Measurements from ENCODE around the gene MFRP.

MFRP gene

GRCh38 chr11:119359365-119360214 lies 13.1 kb upstream of the MFRP start:
- no peak for DNase-seq (ENCODE audit: low read depth in 1 of 2, low spot score in 1 of 2)

- no peak for DNase-seq (ENCODE audit: low read depth in 1 of 2, low spot score in 1 of 2)
These were observed 10.6 kb upstream of the MFRP start for GRCh38 chr11:119357074-119357473.

- peak; percentile 41 to 47 for DNase-seq (ENCODE audit: low read depth in 1 of 2, low spot score in 1 of 2)
These were observed 10.0 kb upstream of the MFRP start for GRCh38 chr11:119356349-119357031.

GRCh38 chr11:119355091-119355843 lies 8.8 kb upstream of the MFRP start:
- no peak for DNase-seq (ENCODE audit: low read depth in 1 of 2, low spot score in 1 of 2)

- no peak for DNase-seq (ENCODE audit: low read depth in 1 of 2, low spot score in 1 of 2)
These were observed 6.4 kb upstream of the MFRP start for GRCh38 chr11:119352857-119353260.

- DNase-seq (ENCODE audit: low read depth in 1 of 2, low spot score in 1 of 2) = no peak
These were observed 4.7 kb upstream of the MFRP start for GRCh38 chr11:119351232-119351631.

- no peak for DNase-seq (ENCODE audit: low read depth in 1 of 2, low spot score in 1 of 2)
These were observed 3.8 kb upstream of the MFRP start for GRCh38 chr11:119350302-119350701.

- no peak for DNase-seq (ENCODE audit: low read depth in 1 of 2, low spot score in 1 of 2)
These were observed 1.6 kb upstream of the MFRP start for GRCh38 chr11:119347940-119348605.

- DNase-seq (ENCODE audit: low read depth in 1 of 2, low spot score in 1 of 2) = no peak
These were observed 737 bp upstream of the MFRP start for GRCh38 chr11:119347242-119347641.

GRCh38 chr11:119345685-119346084 lies 820 bp downstream of the MFRP start:
- DNase-seq (ENCODE audit: low read depth in 1 of 2, low spot score in 1 of 2) = no peak

GRCh38 chr11:119344291-119345010 lies 2.1 kb downstream of the MFRP start:
- no peak for DNase-seq (ENCODE audit: low read depth in 1 of 2, low spot score in 1 of 2)

GRCh38 chr11:119343726-119344125 lies 2.8 kb downstream of the MFRP start:
- no peak for DNase-seq (ENCODE audit: low read depth in 1 of 2, low spot score in 1 of 2)

GRCh38 chr11:119342362-119343130 lies 4.0 kb downstream of the MFRP start:
- no peak for DNase-seq (ENCODE audit: low read depth in 1 of 2, low spot score in 1 of 2)

GRCh38 chr11:119342023-119342300 lies 4.5 kb downstream of the MFRP start:
- no peak for DNase-seq (ENCODE audit: low read depth in 1 of 2, low spot score in 1 of 2)

GRCh38 chr11:119341222-119342022 lies 5.1 kb downstream of the MFRP start:
- no peak for DNase-seq (ENCODE audit: low read depth in 1 of 2, low spot score in 1 of 2)

- no peak for DNase-seq (ENCODE audit: low read depth in 1 of 2, low spot score in 1 of 2)
These were observed 5.9 kb downstream of the MFRP start, which contains the start of gene C1QTNF5 for GRCh38 chr11:119340335-119341221. Gene C1QTNF5, minus strand, starts transcription at chr11:119340883. Its CDS starts 486 bp downstream, at chr11:119340397.

- no peak for DNase-seq (ENCODE audit: low read depth in 1 of 2, low spot score in 1 of 2)
These were observed 6.7 kb downstream of the MFRP start for GRCh38 chr11:119339589-119340334.
